Heart right ventricle (tissue), 16 donors: Measurements from ENCODE around the gene LONP1. TPM values are rescaled to one million over a fixed set of nuclear protein-coding genes. Genes with fewer than 3 reads are reported as not detected.
A peak's percentile ranks its signal among the peaks of the same experiment; 100 is the strongest.

Experiments used
- ATAC-seq, 8 donors: fragments of 200-7000 bp; cut with Tn5 transposase; one replicate each; pipeline ENCODE4 v1.9.1; 2020; ENCODE audit warnings: mild to moderate bottlenecking in 8 of 8, moderate library complexity in 8 of 8, moderate number of reproducible peaks in 1 of 8
- DNase-seq, 2 donors: peaks; one replicate each; pipeline ENCODE4 v3.0.0-alpha.2; 2020
- H3K27ac ChIP-seq, 10 donors: fragments of 200-600 bp; sonication (generic) in 2 of 10; one replicate each; pipeline versions ENCODE4 v1.5.0 to v1.8.0; 2020 to 2022; ENCODE audit warnings: mild to moderate bottlenecking in 3 of 10
- H3K27me3 ChIP-seq, 7 donors: fragments of 200-600 bp; one replicate each; pipeline ENCODE4 v1.8.0; 2021 to 2022; ENCODE audit warnings: mild to moderate bottlenecking in 2 of 7
- H3K36me3 ChIP-seq, 9 donors: fragments of 200-600 bp; sonication (generic) in 1 of 9; one replicate each; pipeline versions ENCODE4 v1.5.0 to v1.8.0; 2020 to 2022; ENCODE audit warnings: mild to moderate bottlenecking in 2 of 9
- H3K4me1 ChIP-seq, 9 donors: fragments of 200-600 bp; sonication (generic) in 1 of 9; one replicate each; pipeline versions ENCODE4 v1.5.0 to v1.8.0; 2020 to 2022; ENCODE audit warnings: mild to moderate bottlenecking in 4 of 9
- H3K4me3 ChIP-seq, 10 donors: fragments of 200-600 bp; sonication (generic) in 2 of 10; one replicate each; pipeline versions ENCODE4 v1.5.0 to v1.8.0; 2020 to 2022; ENCODE audit warnings: mild to moderate bottlenecking in 7 of 10, moderate library complexity in 2 of 10
- H3K9me3 ChIP-seq, 11 donors: fragments of 200-600 bp in 10 of 11; sonication (generic) in 2 of 11; one replicate each; pipeline versions ENCODE4 v1.5.0 to v1.8.0; 2013 to 2022; ENCODE audit warnings: mild to moderate bottlenecking in 2 of 11, control low read depth in 1 of 11, moderate library complexity in 1 of 11
- WGBS, 2 donors: extraction: QIAGEN DNeasy Blood & Tissue Kit; methylation state at CpG; one replicate each; pipeline ENCODE4 v1.1.7; 2013; ENCODE audit warnings: inconsistent platforms in 1 of 2; 5-methylcytosine and 5-hydroxymethylcytosine counted together
- intact Hi-C, 10 donors: fragments of 100-400 bp; cut with DNase I; formaldehyde crosslinking; loops; one replicate each; pipeline versions ENCODE4 v1.11.1 to v1.14.2; 2022
- polyA plus RNA-seq, 2 donors: library from polyadenylated mRNA; stranded (reverse); fragments of 200-250 nt; gene quantifications; one replicate each; pipeline ENCODE4 v1.2.3, GENCODE V29; 2013
- total RNA-seq, 10 donors: library from RNA; stranded (reverse); fragmentation: NEBNext Ultra II Directional in 3 of 10; extraction: Animal tissue kit (Norgen Biotek cat#: 25700) in 3 of 10; gene quantifications; one replicate each; pipeline versions ENCODE4 v1.2.1 to v1.2.4, GENCODE V29; 2021 to 2023
- TF ChIP-seq, protein P1 (sequence below), 9 donors: fragments of 200-600 bp; sonication (generic) in 2 of 9; IDR thresholded peaks; one replicate each; pipeline versions ENCODE4 v1.5.0 to v1.8.0; 2021 to 2022; ENCODE audit warnings: antibody characterized with exemption in 9 of 9, mild to moderate bottlenecking in 5 of 9, moderate library complexity in 1 of 9
- donor health status: Arrhythmogenic right ventricular cardiomyopathy.
- donor health status: ischemic (EF 13 %, LVEDD 7.1; RV severe dilation, severe dysfunction).
- donor health status: healthy with polysubstance abuse.
- donor health status: DM: no; HTN: yes; CAD: no.
- donor health status: DM: no; HTN: no; CAD: no.
- donor health status: ischemic (EF 25% LVEDD 6.9; RV normal size, moderate dysfunction).
- donor health status: ischemic (EF 25% LVEDD 5.7; RV mildly dilated, moderate dysfunction).
- donor health status: healthy.
- donor health status: DM: yes; HTN: yes; CAD: no.
- donor health status: Ischemic cardiomyopathy.
- donor health status: ischemic (EF 35%, LVEDD 5.7; RV mildly dilated, moderate dysfunction).
- donor health status: nonischemic (EF 11% LVEDD 7.7; RV severe dilation, severe dysfunction).
- donor health status: DM: yes; HTN: yes; CAD: no.
- donor health status: PGD.
- donor health status: ischemic (EF 29% LVEDD 5.4; RV normal size, mild dysfunction).
- donor health status: nonischemic (EF 23%, LVEDD 6.1; RV moderate dilation, normal function).

Gene LONP1
- total and polyA plus RNA-seq, 12 donors = 71.4 to 121 (median 90.5) TPM

DNA sequence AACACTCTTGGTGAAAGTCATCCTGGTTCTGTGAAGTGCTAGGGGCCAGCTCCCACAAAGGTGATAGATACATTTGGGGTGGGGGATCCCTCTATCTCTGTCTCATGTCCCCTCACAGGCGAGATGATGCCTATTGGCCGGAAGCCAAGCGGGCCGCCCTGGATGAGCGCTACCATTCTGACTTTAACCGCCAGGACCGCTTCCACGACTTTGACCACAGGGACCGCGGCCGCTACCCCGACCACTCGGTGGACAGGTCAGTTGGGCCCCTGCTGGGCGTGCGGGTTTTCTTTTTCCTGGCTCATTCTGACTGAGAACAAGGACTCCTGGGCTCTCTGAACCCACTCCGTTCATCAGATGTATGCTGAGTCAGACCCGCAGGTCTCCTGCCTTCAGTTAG lies 56.0 kb downstream of the LONP1 start:
- no peak overlapping the region for H3K27ac ChIP-seq
- H3K9me3 ChIP-seq = no peaks in the 10 kb centered on the region
- WGBS, 2 donors = 94 to 95% methylated on average over 17 of the region's 17 CpGs
- no peaks in the 10 kb centered on the region for H3K4me1 ChIP-seq
- no peak for ATAC-seq
- H3K27me3 ChIP-seq = no peaks in the 10 kb centered on the region
- intact Hi-C loops = no loop called here
- TF ChIP-seq, protein P1, sequence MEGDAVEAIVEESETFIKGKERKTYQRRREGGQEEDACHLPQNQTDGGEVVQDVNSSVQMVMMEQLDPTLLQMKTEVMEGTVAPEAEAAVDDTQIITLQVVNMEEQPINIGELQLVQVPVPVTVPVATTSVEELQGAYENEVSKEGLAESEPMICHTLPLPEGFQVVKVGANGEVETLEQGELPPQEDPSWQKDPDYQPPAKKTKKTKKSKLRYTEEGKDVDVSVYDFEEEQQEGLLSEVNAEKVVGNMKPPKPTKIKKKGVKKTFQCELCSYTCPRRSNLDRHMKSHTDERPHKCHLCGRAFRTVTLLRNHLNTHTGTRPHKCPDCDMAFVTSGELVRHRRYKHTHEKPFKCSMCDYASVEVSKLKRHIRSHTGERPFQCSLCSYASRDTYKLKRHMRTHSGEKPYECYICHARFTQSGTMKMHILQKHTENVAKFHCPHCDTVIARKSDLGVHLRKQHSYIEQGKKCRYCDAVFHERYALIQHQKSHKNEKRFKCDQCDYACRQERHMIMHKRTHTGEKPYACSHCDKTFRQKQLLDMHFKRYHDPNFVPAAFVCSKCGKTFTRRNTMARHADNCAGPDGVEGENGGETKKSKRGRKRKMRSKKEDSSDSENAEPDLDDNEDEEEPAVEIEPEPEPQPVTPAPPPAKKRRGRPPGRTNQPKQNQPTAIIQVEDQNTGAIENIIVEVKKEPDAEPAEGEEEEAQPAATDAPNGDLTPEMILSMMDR (IDR thresholded peaks at IDR 0.05) = no peak
- peaks cover 19 to 100% (median 89%) of the 10 kb centered on the region in 9 donors for H3K36me3 ChIP-seq
- no peak for DNase-seq
- no peak overlapping the region for H3K4me3 ChIP-seq

DNA sequence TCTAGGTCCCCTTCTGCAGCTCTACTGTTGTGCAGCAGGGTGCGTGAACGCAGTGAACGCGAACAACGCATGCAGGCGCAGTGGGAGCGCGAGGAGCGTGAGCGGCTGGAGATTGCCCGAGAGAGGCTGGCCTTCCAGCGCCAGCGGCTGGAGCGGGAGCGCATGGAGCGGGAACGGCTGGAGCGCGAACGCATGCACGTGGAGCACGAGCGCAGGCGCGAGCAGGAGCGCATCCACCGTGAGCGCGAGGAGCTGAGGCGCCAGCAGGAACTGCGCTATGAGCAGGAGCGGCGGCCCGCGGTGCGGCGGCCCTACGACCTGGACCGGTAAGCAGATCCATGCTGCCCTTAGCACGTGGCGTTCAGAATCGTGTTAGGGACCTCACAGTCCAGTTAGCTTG lies 58.5 kb downstream of the LONP1 start:
- intact Hi-C loops = no loop called here
- ATAC-seq = peak in 2 of 8 donors; percentile 36 to 39
- no peaks in the 10 kb centered on the region for H3K4me1 ChIP-seq
- H3K27me3 ChIP-seq = no peaks in the 10 kb centered on the region
- TF ChIP-seq, protein P1 (IDR thresholded peaks at IDR 0.05) = no peak
- no peak overlapping the region for H3K4me3 ChIP-seq
- H3K9me3 ChIP-seq = no peaks in the 10 kb centered on the region
- H3K36me3 ChIP-seq = peaks cover 18 to 100% (median 91%) of the 10 kb centered on the region in 9 donors
- no peak for DNase-seq
- no peak overlapping the region for H3K27ac ChIP-seq
- WGBS, 2 donors = 97 to 98% methylated on average over 42 of the region's 42 CpGs

DNA sequence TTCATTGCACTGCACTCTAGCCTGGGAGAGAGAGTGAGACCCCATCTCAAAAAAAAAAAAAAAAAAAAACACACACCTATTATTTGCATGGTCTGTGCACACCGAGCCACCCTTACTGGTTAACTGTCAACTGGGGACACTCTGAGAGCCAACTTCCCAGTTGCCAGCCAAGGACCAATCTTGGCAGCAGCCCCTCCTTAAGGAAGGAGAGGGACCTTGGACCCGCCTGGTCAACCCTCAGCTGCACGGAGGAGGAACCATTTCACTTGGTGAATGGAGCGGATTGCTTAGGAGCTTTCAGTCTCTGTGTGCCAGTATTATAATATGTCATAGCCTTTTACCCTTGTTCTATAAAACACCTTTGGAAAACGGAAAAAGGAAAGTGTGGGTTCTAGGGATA lies 64.5 kb downstream of the LONP1 start:
- no peaks in the 10 kb centered on the region for H3K4me1 ChIP-seq
- ATAC-seq (no peak), DNase-seq (no peak)
- no peaks in the 10 kb centered on the region for H3K9me3 ChIP-seq
- no peak overlapping the region for H3K4me3 ChIP-seq
- intact Hi-C loops = no loop called here
- peaks cover 0 to 100% (median 92%) of the 10 kb centered on the region in 9 donors for H3K36me3 ChIP-seq
- H3K27ac ChIP-seq = no peak overlapping the region
- TF ChIP-seq, protein P1 (IDR thresholded peaks at IDR 0.05) = no peak
- WGBS, 2 donors = 80 to 88% methylated on average over 5 of the region's 5 CpGs
- H3K27me3 ChIP-seq = no peaks in the 10 kb centered on the region

DNA sequence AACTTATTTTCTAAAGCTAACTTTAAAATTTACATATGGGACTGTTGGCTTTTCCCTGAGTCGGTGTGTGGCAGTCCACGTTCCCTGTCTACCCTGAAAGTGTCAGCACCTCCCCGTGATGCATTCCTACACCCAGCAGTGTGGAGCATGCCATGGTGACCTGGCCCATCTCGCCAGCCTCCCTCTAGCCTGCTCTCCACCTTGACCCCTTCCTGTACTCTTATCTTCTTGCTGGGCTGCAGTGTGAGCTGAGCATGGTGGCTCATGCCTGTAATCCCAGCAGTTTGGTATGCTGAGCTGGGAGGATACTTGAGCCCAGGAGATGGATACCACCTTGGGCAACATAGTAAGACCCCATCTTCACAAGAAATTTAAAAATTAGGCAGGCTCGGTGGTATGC lies 65.0 kb downstream of the LONP1 start:
- intact Hi-C loops = no loop called here
- Histone ChIP-seq H3K9me3 (no peaks in the 10 kb centered on the region), H3K27me3 (no peaks in the 10 kb centered on the region), H3K4me1 (no peaks in the 10 kb centered on the region), H3K4me3 (no peak overlapping the region), H3K36me3 (peaks cover 4 to 100% (median 93%) of the 10 kb centered on the region in 9 donors), H3K27ac (no peak overlapping the region)
- DNase-seq (no peak), ATAC-seq (no peak)
- TF ChIP-seq, protein P1 (IDR thresholded peaks at IDR 0.05) = no peak
- 57 to 73% methylated on average over 5 of the region's 5 CpGs for WGBS, 2 donors
